HG03460 (cell line): ENCODE results near the gene CTSZ.
"Not testable (repeated sequence)": the region's sequence is repeated elsewhere in the genome, so short reads cannot be mapped to it uniquely, and the experiment has no call there.

ENCODE experiments used
- ATAC-seq: cut with Tn5 transposase; IDR thresholded peaks from one replicate; pipeline ENCODE4 v1.9.1; 2021; ENCODE audit not compliant: unreplicated experiment

Gene CTSZ

GRCh38 chr20:59001068-59001448 is 6.0 kb downstream of the CTSZ start:
- no peak for ATAC-seq

- no peak for ATAC-seq
Observed at GRCh38 chr20:59000326-59000725, 6.7 kb downstream of the CTSZ start.

GRCh38 chr20:58998656-58999055 is 8.4 kb downstream of the CTSZ start:
- ATAC-seq, result no peak

- no peak for ATAC-seq
Observed at GRCh38 chr20:58997141-58997770, 9.8 kb downstream of the CTSZ start.

GRCh38 chr20:58996226-58996611 is 10.8 kb downstream of the CTSZ start:
- no peak for ATAC-seq

- ATAC-seq, result no peak
Observed at GRCh38 chr20:58995461-58996225, 11.4 kb downstream of the CTSZ start.

- ATAC-seq, result no peak
Observed at GRCh38 chr20:58994390-58995159, 12.5 kb downstream of the CTSZ start.

- ATAC-seq, result no peak
Observed at GRCh38 chr20:58993332-58994248, 13.5 kb downstream of the CTSZ start.

GRCh38 chr20:58992911-58993310 is 14.1 kb downstream of the CTSZ start:
- ATAC-seq, result no peak

GRCh38 chr20:58991715-58992114 is 15.3 kb downstream of the CTSZ start:
- ATAC-seq, result no peak

- ATAC-seq, result no peak
Observed at GRCh38 chr20:58990651-58991445, 16.2 kb downstream of the CTSZ start.

- ATAC-seq, result no peak
Observed at GRCh38 chr20:58989196-58989595, 17.9 kb downstream of the CTSZ start.

GRCh38 chr20:58988565-58988882 is 18.5 kb downstream of the CTSZ start:
- no peak for ATAC-seq

- ATAC-seq, result no peak
Observed at GRCh38 chr20:58987790-58988564, 19.1 kb downstream of the CTSZ start.

GRCh38 chr20:58986968-58987517 is 20.0 kb downstream of the CTSZ start:
- ATAC-seq, result no peak

- ATAC-seq, result no peak
Observed at GRCh38 chr20:58986286-58986967, 20.6 kb downstream of the CTSZ start.

GRCh38 chr20:58985656-58986055 is 21.4 kb downstream of the CTSZ start:
- ATAC-seq, result no peak

- no peak for ATAC-seq
Observed at GRCh38 chr20:58984691-58985090, 22.4 kb downstream of the CTSZ start.

- not testable (repeated sequence) for ATAC-seq
Observed at GRCh38 chr20:58983115-58983468, 24.0 kb downstream of the CTSZ start.
